Measurements from ENCODE around the gene SHISA4.

Gene SHISA4

GRCh38 chr1:201859424-201859823, 29.3 kb upstream of the SHISA4 start:
- H3K4me3 ChIP-seq (replicated peaks; ENCODE audit: low read depth, low read length), result no peak overlapping the region
- TF ChIP-seq CTCF (IDR thresholded peaks at IDR 0.05; ENCODE audit: low read length, missing control alignments), result no peak
- DNase-seq (ENCODE audit: low read depth), result no peak

GRCh38 chr1:201861448-201861847, 27.2 kb upstream of the SHISA4 start:
- no peak overlapping the region for H3K4me3 ChIP-seq (replicated peaks; ENCODE audit: low read depth, low read length)
- TF ChIP-seq CTCF (IDR thresholded peaks at IDR 0.05; ENCODE audit: low read length, missing control alignments), result no peak
- no peak for DNase-seq (ENCODE audit: low read depth)

GRCh38 chr1:201870397-201870796, 18.3 kb upstream of the SHISA4 start:
- no peak for TF ChIP-seq CTCF (IDR thresholded peaks at IDR 0.05; ENCODE audit: low read length, missing control alignments)
- no peak overlapping the region for H3K4me3 ChIP-seq (replicated peaks; ENCODE audit: low read depth, low read length)
- DNase-seq (ENCODE audit: low read depth), result no peak

GRCh38 chr1:201874672-201875071, 14.0 kb upstream of the SHISA4 start:
- H3K4me3 ChIP-seq (replicated peaks; ENCODE audit: low read depth, low read length), result no peak overlapping the region
- no peak for DNase-seq (ENCODE audit: low read depth)
- no peak for TF ChIP-seq CTCF (IDR thresholded peaks at IDR 0.05; ENCODE audit: low read length, missing control alignments)

GRCh38 chr1:201876148-201876818, 12.4 kb upstream of the SHISA4 start:
- no peak overlapping the region for H3K4me3 ChIP-seq (replicated peaks; ENCODE audit: low read depth, low read length)
- TF ChIP-seq CTCF (IDR thresholded peaks at IDR 0.05; ENCODE audit: low read length, missing control alignments), result peak; percentile 47
- DNase-seq (ENCODE audit: low read depth), result peak; percentile 33

- peak; percentile 70 for DNase-seq (ENCODE audit: low read depth)
- peak; percentile 72 for TF ChIP-seq CTCF (IDR thresholded peaks at IDR 0.05; ENCODE audit: low read length, missing control alignments)
- H3K4me3 ChIP-seq (replicated peaks; ENCODE audit: low read depth, low read length), result no peak overlapping the region
Measured at GRCh38 chr1:201877877-201878401, 10.8 kb upstream of the SHISA4 start.

Data from fibroblast of pulmonary artery (primary cell).